ENCODE measurements around the gene RFTN1.

The RFTN1 gene

GRCh38 chr3:16309558-16309957 is 203.9 kb downstream of the RFTN1 start:
- TF ChIP-seq RARB (CRISPR knock-in tag; IDR thresholded peaks at IDR 0.05): no peak
- TF ChIP-seq SNAI2 (CRISPR knock-in tag; IDR thresholded peaks at IDR 0.05): no peak
- no peak for TF ChIP-seq PPARA (CRISPR knock-in tag; IDR thresholded peaks at IDR 0.05; ENCODE audit: borderline replicate concordance)
- TF ChIP-seq ISL1 (CRISPR knock-in tag; IDR thresholded peaks at IDR 0.05): no peak
- no peak for TF ChIP-seq POU6F1 (CRISPR knock-in tag; IDR thresholded peaks at IDR 0.05; ENCODE audit: borderline replicate concordance, low read depth)
- no peak for TF ChIP-seq GLIS3 (CRISPR knock-in tag; IDR thresholded peaks at IDR 0.05)

GRCh38 chr3:16308727-16309126 is 204.8 kb downstream of the RFTN1 start:
- no peak for TF ChIP-seq ZNF8 (CRISPR knock-in tag; IDR thresholded peaks at IDR 0.05)
- TF ChIP-seq ZFP3 (CRISPR knock-in tag; IDR thresholded peaks at IDR 0.05): no peak
- TF ChIP-seq ESRRG (CRISPR knock-in tag; IDR thresholded peaks at IDR 0.05): no peak
- no peak for TF ChIP-seq PATZ1 (CRISPR knock-in tag; IDR thresholded peaks at IDR 0.05; ENCODE audit: borderline replicate concordance)
- TF ChIP-seq RARB (CRISPR knock-in tag; IDR thresholded peaks at IDR 0.05): no peak
- TF ChIP-seq ZNF565 (CRISPR knock-in tag; conservative IDR thresholded peaks at IDR 0.05; ENCODE audit: low read depth): no peak
- no peak for TF ChIP-seq ZNF70 (CRISPR knock-in tag; IDR thresholded peaks at IDR 0.05)
- TF ChIP-seq ZC3H10 (CRISPR knock-in tag; IDR thresholded peaks at IDR 0.05): no peak
- TF ChIP-seq OSR1 (CRISPR knock-in tag; IDR thresholded peaks at IDR 0.05): no peak
- no peak for TF ChIP-seq TCF4 (CRISPR knock-in tag; IDR thresholded peaks at IDR 0.05; ENCODE audit: borderline replicate concordance)
- TF ChIP-seq BACH2 (CRISPR knock-in tag; IDR thresholded peaks at IDR 0.05; ENCODE audit: borderline replicate concordance): no peak
- TF ChIP-seq CSRNP3 (CRISPR knock-in tag; IDR thresholded peaks at IDR 0.05): no peak
- TF ChIP-seq PPARA (CRISPR knock-in tag; IDR thresholded peaks at IDR 0.05; ENCODE audit: borderline replicate concordance): no peak
- TF ChIP-seq TOX (CRISPR knock-in tag; IDR thresholded peaks at IDR 0.05; ENCODE audit: borderline replicate concordance): no peak
- no peak for TF ChIP-seq GLIS3 (CRISPR knock-in tag; IDR thresholded peaks at IDR 0.05)
- ATAC-seq: no peak

More at GRCh38 chr3:16309558-16309957, 203.9 kb downstream of the RFTN1 start:
- peak; percentile 88 for ATAC-seq

- TF ChIP-seq ARNTL (CRISPR knock-in tag; IDR thresholded peaks at IDR 0.05; ENCODE audit: borderline replicate concordance, low read depth): no peak
- TF ChIP-seq RARB (CRISPR knock-in tag; IDR thresholded peaks at IDR 0.05): no peak
- TF ChIP-seq POU6F1 (CRISPR knock-in tag; IDR thresholded peaks at IDR 0.05; ENCODE audit: borderline replicate concordance, low read depth): no peak
- no peak for ATAC-seq
Observed at GRCh38 chr3:16307832-16308531, 205.5 kb downstream of the RFTN1 start.

- no peak for ATAC-seq
- no peak for TF ChIP-seq BACH2 (CRISPR knock-in tag; IDR thresholded peaks at IDR 0.05; ENCODE audit: borderline replicate concordance)
Observed at GRCh38 chr3:16305111-16305541, 208.4 kb downstream of the RFTN1 start.
